ENCODE results near the gene TAOK1.

Gene TAOK1

GRCh38 chr17:29596811-29597210 lies 206.6 kb downstream of the TAOK1 start:
- no peak for DNase-seq

- DNase-seq = no peak
Observed at GRCh38 chr17:29597361-29598172, 207.4 kb downstream of the TAOK1 start.

Data from fibroblast of skin of back (primary cell).